Stromal cell of bone marrow (primary cell): ENCODE measurements around the gene ESX1.
"Not testable (repeated sequence)": the region's sequence is repeated elsewhere in the genome, so short reads cannot be mapped to it uniquely, and the experiment has no call there.

Experiments
- DNase-seq: peaks from one replicate; pipeline ENCODE4 v3.0.0-alpha.2; 2012; ENCODE audit warnings: low read depth

Gene ESX1

DNA sequence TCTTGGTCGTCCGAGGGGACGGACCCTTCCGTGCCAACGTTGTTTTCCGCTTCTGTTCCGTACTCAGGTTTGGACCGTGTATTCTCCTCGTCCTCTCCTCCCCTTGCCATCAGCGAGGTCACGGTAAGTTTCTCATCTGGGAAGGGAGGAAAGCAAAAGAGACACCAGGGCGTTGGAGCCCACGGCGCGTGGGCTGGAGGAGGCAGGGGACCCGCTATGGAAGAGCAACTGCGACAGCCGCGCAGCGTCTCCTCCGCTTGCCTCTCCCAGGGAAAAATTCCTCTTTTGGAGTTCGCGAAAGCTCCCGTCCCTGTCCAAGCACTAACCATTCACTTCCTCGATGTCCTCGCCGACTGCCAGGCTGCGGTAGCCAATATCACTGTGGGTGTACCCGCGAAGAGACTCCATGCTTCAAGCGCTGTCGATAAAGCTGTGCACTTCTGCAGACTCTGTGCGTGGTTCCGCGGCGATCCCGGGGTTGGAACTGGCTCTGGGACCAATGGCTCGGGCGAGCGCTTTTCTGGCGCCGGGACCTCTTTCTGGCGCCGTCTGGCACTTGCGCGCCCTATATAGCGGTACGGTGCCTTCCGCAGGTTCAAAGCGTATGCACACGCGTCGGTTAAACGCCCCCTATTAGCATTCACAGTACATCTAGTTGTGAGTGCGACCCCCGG, at the start of gene ESX1:
Gene ESX1, minus strand, starts transcription at position 492 of the 674 bp plus-strand sequence. Its CDS starts 84 bp downstream, at position 408.
- no peak for DNase-seq

DNA sequence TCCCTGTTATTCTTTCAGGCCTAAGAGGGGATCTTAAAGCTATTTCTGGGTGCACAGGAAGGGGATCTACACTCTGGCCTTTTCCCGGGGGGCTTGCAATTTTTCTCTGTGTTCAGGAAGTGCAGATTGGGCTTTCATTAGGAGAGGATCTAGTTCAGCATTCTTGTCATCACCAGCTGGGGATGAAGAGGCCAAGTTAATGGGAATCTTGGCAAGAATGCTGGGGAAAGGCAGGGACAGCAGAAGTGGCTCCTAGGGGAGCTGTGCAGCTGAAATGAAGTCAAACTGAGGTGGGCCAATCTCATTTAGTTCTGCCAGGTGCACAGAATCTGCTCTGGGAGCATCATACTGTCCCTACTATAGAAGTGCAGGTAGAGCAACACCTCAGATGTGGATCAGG, 40.9 kb upstream of the ESX1 start:
- DNase-seq = no peak

DNA sequence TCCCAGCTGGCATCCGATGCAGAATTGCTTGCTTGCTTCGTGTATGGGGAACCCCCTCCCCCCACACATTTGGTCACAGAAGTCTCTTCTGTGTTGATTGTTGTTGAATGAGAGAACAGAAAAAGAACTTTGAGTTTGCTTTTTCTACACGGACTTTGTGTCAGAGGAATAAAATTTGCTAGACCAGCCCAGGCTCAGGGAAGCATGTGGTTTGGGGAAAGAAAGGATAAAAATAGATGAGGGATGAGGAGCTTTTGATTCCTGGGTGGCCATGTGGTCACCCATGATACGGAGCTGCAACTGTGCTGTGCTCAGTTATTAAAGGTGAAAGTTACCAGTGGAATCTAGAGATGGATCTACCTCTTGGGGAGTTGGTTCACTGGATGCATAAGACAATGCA, 34.2 kb upstream of the ESX1 start:
- no peak for DNase-seq

DNA sequence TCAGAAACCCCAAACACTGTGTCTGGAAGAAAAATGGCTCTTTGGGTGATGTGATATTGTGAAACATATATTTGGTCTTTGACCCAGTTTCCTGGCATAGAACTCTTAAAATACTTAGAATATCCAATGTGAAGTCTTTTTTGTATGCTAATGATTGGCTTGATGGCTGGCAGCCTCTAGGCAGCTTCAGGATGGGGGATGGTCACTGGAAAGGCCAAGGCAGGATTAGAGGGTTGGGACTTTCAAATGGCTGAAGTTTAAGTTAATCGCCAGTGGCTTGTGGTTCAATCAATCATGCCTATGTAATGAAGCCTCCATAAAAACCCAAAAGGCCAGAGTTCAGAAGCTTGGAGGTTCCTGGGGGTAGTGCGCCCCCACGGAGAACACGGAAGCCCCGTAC, 33.5 kb upstream of the ESX1 start:
- DNase-seq = no peak

DNA sequence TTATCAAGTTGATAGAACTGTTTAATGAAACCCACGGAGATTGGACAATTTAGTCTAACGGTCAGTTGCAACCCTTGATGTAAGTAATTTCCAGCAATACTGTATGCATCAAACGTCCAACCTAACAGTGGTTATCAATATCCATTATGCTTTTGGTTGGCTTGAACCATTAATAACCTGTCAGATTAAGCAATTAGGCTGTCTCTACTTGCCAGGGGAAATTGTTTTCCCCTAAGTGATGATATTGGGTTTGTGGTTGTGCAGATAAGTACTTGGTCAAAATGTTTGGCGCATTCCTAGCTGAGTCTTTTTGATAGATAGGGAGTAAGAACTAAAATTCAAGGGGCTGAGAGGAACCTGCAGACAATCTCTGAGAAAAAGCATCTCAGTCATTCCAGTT, 30.5 kb upstream of the ESX1 start:
- DNase-seq = no peak

DNA sequence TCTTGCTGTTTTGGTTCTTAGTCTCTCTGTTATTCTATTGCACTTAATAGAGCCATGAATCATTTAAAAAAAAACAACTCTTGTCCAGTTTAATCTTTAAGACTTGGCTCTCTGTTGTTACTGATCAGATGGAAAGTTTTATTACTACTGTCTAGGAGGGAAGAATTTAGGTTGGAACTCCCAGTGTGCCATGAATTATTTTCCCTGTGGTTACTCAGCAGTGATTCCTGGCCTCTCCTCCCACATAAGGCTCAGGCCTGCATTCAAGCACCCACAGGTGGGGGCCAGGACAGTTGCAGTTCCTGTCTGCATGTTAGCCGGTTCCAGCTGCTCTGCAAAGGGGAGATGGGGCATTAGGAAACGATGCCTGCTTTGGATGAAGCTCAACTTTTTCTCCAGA, 29.8 kb upstream of the ESX1 start:
- DNase-seq = peak; percentile 45

DNA sequence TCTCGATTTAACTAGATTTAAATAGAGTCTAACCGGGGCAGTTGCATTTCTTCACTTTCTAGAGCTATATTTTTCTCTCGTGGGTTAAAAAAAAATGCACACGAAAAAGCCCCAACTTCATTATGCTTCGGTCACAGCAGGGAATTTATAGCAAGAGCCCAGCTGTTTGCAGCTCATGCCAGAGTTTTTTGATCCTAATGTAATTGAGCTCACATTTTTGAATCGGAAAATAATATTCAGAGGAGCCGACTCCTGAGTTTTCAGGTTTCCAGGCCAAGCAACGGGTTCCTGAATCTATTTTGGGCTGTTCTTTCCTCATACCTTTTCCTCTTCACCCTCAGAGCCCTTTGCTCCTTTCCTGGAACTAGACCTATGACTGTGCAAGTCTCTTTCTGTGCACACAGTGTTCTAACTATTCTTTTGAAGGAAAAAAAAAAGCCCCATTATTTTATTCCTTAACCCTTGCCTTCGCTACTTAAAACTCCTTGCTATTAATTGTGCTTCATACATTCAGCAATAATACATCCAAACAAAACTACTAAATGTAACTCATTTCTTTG, 27.5 kb upstream of the ESX1 start:
- no peak for DNase-seq

DNA sequence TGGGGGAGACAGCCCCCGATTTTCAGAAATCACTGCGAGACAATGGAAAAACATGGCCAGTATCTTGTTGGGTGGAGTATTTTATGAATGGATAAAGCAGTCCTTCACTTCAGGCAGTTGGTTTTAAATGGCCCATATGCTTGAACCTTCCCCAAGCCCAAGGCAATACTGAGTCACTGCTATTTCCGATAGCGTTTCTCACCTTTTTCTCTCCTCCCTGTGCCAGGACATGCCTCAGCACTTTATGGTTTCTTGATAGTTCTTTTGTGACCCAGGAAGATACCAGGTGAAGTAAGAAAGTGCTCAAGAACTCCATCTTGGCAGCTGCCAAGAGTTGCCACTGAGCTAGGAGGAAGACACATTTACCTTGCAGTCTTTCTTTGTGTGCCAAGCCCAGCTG, 26.8 kb upstream of the ESX1 start:
- no peak for DNase-seq

DNA sequence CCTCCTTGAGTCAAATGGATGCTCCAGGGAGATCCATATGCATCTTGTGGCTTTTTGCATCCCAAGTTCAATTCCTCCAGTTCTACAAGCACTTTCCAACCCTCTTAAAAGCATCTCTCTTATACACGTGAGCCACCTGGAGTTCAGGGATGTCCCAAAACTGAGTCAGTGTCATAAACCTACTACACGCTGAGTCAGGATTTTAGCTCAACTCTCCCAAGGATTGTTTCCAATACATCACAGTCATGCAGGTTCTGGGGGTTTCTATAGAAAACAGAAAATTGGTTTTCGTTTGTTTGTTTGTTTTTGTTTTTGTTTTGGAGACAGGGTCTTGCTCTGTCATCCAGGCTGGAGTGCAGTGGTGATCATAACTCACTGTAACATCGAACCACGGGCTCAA, 25.9 kb upstream of the ESX1 start:
- no peak for DNase-seq

DNA sequence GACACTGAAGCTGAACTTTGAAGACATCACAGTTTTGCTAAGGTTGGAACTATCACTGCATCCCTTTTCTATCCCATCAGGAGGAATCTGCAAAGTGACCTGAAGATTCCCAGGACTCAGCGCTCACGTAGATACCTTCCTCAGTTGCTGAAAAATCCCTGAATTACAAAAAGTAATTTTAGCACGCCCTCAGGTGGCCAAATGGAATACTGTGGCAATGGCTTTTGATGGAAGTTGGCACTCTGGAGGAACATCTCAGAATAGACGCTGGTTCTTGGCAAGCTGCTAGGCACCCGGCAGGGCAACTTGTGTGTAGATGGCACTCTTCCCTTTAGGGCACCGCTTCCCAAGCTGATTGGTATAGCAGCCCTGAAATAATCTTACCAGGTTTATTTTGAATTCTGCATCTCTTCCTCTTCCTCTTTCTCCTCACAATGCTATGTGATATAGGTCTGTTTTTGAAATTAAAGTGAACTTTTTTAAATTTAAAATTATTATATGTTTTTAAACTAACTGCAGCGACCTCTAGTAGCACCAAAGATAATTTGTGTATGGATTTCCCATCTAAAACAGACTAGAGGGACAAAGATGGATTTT, 16.3 kb upstream of the ESX1 start:
- DNase-seq = peak; percentile 19

DNA sequence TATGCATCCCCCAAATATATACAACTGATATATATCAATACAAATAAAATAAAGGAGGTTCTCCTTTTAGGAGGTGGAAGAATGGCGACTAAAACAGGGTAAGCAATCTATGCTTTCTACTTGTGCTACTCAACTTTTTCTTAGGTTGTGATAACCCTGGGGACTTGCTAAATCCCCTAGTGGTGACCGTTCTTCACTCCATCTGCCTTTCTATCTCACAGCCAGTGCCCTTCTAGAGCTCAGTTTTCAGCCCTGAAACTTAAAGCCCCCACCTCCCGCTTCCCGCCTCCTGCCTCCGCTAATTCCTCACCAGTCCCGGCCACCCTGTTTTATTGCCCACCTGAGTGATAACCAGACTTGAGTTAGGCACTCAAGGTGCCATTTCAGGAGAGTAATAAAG, 15.5 kb upstream of the ESX1 start:
- DNase-seq = no peak

DNA sequence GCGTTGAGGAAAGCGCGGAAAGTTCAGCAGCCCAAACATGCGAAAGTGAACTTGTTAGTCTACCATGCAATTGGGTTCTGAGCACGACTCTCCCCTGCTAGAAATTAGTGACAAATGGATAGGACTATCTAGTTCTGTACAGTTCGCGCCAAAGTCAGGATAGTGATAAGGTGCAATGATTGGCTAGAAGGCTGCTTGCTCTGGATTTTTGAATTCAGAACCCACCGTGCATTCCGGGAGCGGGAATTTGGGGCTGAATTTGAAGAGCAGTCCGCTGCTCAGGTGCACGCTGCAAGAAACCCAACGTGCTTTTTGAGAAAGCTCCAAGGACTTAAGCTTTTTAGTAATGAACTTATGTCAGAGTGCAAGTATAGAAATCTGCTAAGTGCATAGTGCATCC, 732 bp upstream of the ESX1 start:
- DNase-seq = no peak

DNA sequence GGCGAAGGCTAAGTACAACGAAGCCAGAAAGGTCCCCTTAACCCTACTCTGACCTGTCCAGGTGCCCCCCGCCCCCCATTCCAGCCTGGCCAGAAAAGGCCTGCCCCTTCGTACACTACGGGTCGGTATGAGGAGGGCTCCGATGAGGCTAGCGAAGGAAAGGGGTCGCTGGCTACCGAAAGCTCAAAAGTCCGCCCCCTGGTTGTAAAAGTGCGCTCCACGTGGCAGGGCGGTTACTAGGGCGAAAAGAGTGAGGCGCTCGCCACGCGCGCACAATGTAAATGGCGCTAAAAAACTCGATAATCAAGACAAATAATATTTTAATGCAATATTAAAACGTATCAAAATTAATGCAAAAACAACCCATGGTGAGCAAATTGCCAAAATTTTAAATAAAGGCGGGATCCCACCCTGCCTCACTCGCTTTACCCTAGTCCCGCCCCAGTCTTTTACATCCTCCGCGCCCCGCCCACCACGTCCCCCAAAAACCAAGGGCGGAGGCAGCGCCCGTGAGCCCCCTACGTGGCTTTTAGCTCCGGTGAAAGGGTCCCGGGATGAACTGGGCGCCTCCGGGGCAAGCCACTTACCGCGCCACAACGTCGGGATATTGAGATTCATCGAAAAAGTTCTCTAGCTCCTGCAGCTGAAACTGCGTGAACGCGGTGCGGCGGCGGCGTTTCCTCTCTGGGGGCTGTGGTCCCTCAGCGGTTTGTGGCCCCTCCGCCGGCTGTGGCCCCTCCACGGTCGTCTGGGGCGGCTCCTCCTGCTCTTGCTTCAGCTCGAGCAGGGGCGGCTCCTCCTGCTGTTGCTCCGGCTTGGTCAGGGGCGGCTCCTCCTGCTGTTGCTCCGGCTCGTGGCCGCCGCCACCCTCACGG, 929 bp downstream of the ESX1 start:
- no peak for DNase-seq

DNA sequence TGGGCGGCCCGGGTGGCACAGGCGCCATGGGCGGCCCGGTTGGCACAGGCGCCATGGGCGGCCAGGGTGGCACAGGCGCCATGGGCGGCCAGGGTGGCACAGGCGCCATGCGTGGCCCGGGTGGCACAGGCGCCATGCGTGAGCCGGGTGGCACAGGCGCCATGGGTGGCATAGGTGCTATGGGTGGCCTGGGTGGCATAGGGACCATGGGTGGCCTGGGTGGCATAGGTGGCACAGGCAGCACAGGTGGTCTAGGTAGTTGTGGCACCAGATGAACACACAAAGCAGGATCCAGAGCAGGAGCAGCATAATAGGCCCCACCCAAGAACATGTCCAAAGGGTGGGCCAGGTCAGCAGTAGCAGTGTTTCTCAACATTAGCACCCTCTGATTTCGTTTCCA, 4.3 kb downstream of the ESX1 start:
- no peak for DNase-seq

DNA sequence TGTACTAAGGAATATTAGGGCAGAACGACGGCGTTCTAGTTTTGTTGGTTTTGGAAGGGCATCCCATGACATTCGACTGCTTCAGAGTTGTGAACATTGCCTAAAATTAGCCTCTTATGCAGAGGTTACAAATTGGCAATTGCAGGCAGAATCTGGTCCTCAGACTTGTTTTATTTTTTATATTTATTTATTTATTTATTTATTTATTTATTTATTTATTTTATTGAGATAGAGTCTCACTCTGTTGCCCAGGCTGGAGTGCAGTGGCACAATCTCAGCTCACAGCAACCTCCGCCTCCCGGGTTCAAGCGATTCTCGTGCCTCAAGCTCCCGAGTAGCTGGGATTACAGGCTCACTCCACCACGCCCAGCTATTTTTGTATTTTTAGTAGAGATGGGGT, 24.7 kb downstream of the ESX1 start:
- not testable (repeated sequence) for DNase-seq

DNA sequence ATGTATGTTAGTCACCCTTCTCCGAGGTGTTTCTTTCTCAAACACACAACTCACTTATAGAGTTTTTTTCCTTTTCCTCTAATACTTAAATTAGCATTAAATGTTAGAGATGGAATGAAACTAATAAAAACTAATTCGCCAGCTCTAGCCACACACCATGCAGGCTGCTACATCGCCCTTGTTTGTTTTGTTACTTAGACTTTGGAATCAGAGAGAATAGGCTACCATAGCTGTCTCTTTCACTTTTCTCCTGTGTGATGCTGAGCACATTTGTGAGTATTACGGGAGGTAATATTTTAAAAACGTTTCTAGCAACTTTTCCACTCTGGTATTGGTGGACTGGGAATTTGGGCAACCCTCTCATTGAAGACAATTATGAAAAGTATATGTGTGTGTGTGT, 43.5 kb downstream of the ESX1 start:
- no peak for DNase-seq

DNA sequence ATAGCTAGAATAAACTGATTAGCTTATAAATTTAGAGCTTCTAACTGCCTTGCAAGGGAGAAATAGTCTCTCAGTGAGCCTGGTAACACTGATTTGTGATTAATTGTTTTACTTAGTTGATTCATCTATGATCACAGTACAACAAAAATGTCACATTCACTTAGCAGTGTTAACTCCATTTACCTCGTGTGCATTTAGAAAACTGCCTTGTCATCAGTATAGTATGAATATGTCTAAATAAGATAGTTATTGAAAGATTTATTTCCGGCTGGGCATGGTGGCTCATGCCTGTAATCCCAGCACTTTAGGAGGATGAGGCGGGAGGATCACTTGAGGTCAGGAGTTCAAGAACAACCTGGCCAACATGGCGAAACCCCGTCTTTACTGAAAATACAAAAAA, 49.2 kb downstream of the ESX1 start:
- DNase-seq = no peak
